SJSA1 (cell line): ENCODE results near the gene IRF9. TPM values are rescaled to one million over a fixed set of nuclear protein-coding genes. Genes with fewer than 3 reads are reported as not detected.
A peak's percentile ranks its signal among the peaks of the same experiment; 100 is the strongest.

Experiments used
- DNase-seq, 2 experiments: peaks; one replicate each; pipeline ENCODE4 v3.0.0-alpha.2; 2015 to 2020; ENCODE audit warnings: low spot score in 2 of 2, low read depth in 1 of 2
- H3K27ac ChIP-seq: fragments of 250-450 bp; sonication (Bioruptor Pico); 2 replicates; pipeline ENCODE4 v1.5.1; 2020; ENCODE audit warnings: mild to moderate bottlenecking, moderate library complexity
- H3K27me3 ChIP-seq: fragments of 250-450 bp; sonication (Bioruptor Pico); replicated peaks from 2 replicates; pipeline ENCODE4 v1.5.1; 2020; ENCODE audit warnings: mild to moderate bottlenecking, moderate library complexity
- H3K36me3 ChIP-seq: fragments of 250-450 bp; sonication (Bioruptor Pico); 2 replicates; pipeline ENCODE4 v1.5.1; 2020; ENCODE audit warnings: mild to moderate bottlenecking
- H3K4me1 ChIP-seq: fragments of 250-450 bp; sonication (Bioruptor Pico); replicated peaks from 2 replicates; pipeline ENCODE4 v1.6.1; 2021; ENCODE audit warnings: mild to moderate bottlenecking
- H3K4me3 ChIP-seq: fragments of 250-450 bp; sonication (Bioruptor Pico); 2 replicates; pipeline ENCODE4 v1.5.1; 2020; ENCODE audit warnings: mild to moderate bottlenecking
- H3K9me3 ChIP-seq: fragments of 250-450 bp; sonication (Bioruptor Pico); replicated peaks from 2 replicates; pipeline ENCODE4 v1.5.1; 2020; ENCODE audit warnings: mild to moderate bottlenecking
- total RNA-seq: library from RNA; depleted of rRNA; stranded (reverse); fragments of >200 nt; shearing (Covaris generic); gene quantifications from 2 replicates; pipeline ENCODE4 v1.2.3, GENCODE V29; 2014

IRF9 gene
- total RNA-seq, 1 experiment from 2014 or later: 24.3 TPM

DNA sequence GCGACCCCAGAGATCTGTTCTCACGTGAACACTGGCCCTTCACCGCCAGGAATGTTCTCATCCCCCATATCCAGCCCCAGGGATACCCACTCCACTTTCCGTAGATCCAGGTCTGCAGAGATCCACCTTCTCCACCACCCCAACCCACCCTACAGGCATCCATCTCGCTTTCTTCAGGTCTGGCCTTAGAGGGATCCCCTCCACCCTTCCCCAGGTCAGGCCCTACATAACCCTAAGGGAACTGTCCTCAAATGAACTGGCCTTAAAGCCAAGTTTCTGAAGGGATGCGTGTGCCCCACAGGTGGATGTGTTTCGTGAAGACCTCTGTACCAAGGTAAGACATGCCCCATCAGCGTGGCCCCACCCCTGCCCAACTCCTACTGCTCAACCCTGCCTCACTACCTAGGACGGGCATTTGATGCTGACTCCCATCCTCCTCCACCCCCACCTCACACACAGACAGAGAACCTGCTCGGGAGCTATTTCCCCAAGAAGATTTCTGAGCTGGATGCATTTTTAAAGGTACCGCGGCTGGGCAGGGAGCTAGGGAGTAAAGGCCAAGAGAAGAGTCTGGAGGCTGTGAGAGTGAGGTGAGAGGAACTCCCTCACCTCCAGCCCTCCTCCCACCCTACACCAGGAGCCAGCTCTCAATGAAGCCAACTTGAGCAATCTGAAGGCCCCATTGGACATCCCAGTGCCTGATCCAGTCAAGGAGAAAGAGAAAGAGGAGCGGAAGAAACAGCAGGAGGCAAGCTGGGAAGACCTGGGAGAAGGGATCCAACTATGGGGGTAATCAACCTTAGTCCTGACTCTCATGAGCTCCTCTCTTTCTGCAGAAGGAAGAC is 24.2 kb upstream of the IRF9 start:
- Histone ChIP-seq H3K4me3 (peak overlapping the region; percentile 91), H3K27me3 (no peaks in the 10 kb centered on the region), H3K9me3 (no peaks in the 10 kb centered on the region; the same call in 1 of the 2 replicates), H3K27ac (no peak overlapping the region; the same call in 1 of the 2 replicates), H3K4me1 (peaks cover 16% of the 10 kb centered on the region), H3K36me3 (peaks cover 40% of the 10 kb centered on the region)
- no peak for DNase-seq

DNA sequence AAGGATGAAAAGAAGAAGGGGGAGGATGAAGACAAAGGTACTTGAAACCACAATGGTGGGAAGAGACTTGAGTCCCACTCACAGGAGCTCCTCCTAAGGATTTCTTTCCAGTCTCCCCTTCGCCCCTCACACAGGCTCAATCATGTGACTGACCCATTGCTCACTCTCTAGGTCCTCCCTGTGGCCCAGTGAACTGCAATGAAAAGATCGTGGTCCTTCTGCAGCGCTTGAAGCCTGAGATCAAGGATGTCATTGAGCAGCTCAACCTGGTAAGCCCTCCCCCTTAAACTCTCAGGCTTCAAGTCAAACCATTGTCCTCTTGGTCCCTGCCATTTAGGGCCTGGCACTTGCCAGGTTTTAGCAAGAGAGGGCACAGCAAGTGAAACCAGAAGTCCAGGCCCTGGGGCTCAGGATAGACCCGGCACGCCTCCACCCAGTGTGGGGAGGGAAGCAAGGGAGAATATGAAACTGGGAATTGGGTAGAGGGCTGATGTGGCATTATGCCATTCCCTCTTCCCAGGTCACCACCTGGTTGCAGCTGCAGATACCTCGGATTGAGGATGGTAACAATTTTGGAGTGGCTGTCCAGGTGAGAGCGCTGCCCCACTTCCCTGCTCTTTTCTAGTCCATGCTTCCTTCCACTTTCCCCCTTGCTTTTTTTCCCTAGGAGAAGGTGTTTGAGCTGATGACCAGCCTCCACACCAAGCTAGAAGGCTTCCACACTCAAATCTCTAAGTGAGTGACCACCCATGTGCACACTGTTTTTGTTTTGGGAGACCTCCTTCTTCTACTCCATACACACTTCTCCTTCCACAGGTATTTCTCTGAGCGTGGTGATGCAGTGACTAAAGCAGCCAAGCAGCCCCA is 23.3 kb upstream of the IRF9 start:
- no peak overlapping the region for H3K4me3 ChIP-seq
- H3K36me3 ChIP-seq: peaks cover 45% of the 10 kb centered on the region
- no peak for DNase-seq
- no peaks in the 10 kb centered on the region; the same call in 1 of the 2 replicates for H3K9me3 ChIP-seq
- no peak overlapping the region for H3K27ac ChIP-seq
- peaks cover 20% of the 10 kb centered on the region for H3K4me1 ChIP-seq
- H3K27me3 ChIP-seq: no peaks in the 10 kb centered on the region

GRCh38 chr14:24138396-24139271 is 22.4 kb upstream of the IRF9 start:
- Histone ChIP-seq H3K27me3 (no peaks in the 10 kb centered on the region), H3K4me1 (peaks cover 21% of the 10 kb centered on the region), H3K9me3 (no peaks in the 10 kb centered on the region; the same call in 1 of the 2 replicates), H3K27ac (no peak overlapping the region), H3K4me3 (no peak overlapping the region), H3K36me3 (peaks cover 54% of the 10 kb centered on the region)
- no peak for DNase-seq

DNA sequence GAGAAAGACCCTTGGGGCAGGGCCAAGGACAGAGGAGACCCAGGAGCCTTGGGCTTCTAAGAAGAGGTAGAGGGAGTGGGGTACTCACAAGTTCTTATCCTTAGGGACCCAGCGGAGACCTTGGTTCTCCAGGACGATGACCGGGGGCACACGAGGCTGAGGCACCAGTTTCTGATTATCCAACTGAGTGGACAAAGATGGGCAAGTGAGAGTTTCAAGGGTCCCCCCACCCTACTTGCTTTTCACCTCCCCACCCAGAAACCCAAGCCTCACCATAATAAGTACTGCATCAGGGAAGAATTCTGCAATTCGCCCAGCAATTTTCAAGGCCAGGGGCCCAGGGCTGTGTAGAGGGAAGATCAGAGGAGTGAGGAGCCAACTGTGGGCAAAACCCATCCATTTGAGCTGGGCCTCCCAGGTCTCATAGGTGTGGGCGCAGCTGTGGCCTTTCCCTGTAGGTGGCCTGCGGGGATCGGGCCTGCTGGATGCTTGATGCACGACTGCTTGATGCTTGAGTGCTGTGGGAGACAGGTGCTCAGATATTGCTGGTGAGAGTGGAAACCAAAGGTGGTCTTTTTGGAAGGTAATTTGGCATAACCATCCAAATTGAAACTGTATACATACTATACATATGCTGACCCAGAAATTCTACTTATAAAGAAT is 21.7 kb upstream of the IRF9 start:
- H3K4me1 ChIP-seq: peaks cover 24% of the 10 kb centered on the region
- H3K4me3 ChIP-seq: no peak overlapping the region
- H3K27ac ChIP-seq: no peak overlapping the region
- H3K36me3 ChIP-seq: peaks cover 62% of the 10 kb centered on the region
- no peaks in the 10 kb centered on the region for H3K27me3 ChIP-seq
- no peak for DNase-seq
- H3K9me3 ChIP-seq: no peaks in the 10 kb centered on the region; the same call in 1 of the 2 replicates

- peak within 1 kb of the TSS; percentile 50 for H3K27ac ChIP-seq
- H3K36me3 ChIP-seq: peaks cover 68% of the 10 kb centered on the region
- H3K9me3 ChIP-seq: no peaks in the 10 kb centered on the region
- peaks cover 29% of the 10 kb centered on the region for H3K4me1 ChIP-seq
- H3K4me3 ChIP-seq: peak within 1 kb of the TSS; percentile 68
- no peaks in the 10 kb centered on the region for H3K27me3 ChIP-seq
- peak; percentile 94 to 99 for DNase-seq
Observed at GRCh38 chr14:24141097-24141880, 19.8 kb upstream of the IRF9 start, which contains the start of gene EMC9. Gene EMC9 (minus strand): TSS chr14:24141591. CDS start chr14:24141304, 287 bp downstream.

GRCh38 chr14:24143511-24143910 is 17.6 kb upstream of the IRF9 start:
- no peaks in the 10 kb centered on the region for H3K27me3 ChIP-seq
- DNase-seq: no peak
- H3K27ac ChIP-seq: no peak overlapping the region
- H3K36me3 ChIP-seq: peaks cover 58% of the 10 kb centered on the region
- no peaks in the 10 kb centered on the region for H3K9me3 ChIP-seq
- no peak overlapping the region for H3K4me3 ChIP-seq
- peaks cover 28% of the 10 kb centered on the region for H3K4me1 ChIP-seq

- Histone ChIP-seq H3K27ac (no peak overlapping the region), H3K36me3 (peaks cover 58% of the 10 kb centered on the region), H3K4me1 (peaks cover 30% of the 10 kb centered on the region), H3K27me3 (no peaks in the 10 kb centered on the region), H3K4me3 (no peak overlapping the region), H3K9me3 (no peaks in the 10 kb centered on the region)
- no peak for DNase-seq
Observed at GRCh38 chr14:24144451-24144850, 16.6 kb upstream of the IRF9 start.

- Histone ChIP-seq H3K4me3 (peak overlapping the region; percentile 86), H3K9me3 (no peaks in the 10 kb centered on the region), H3K4me1 (peaks cover 30% of the 10 kb centered on the region), H3K27me3 (no peaks in the 10 kb centered on the region), H3K27ac (no peak overlapping the region), H3K36me3 (peaks cover 62% of the 10 kb centered on the region)
- DNase-seq: no peak
Observed at GRCh38 chr14:24145219-24145618, 15.8 kb upstream of the IRF9 start.

GRCh38 chr14:24145690-24146452 is 15.2 kb upstream of the IRF9 start:
- H3K9me3 ChIP-seq: no peaks in the 10 kb centered on the region
- H3K27me3 ChIP-seq: no peaks in the 10 kb centered on the region
- peaks cover 30% of the 10 kb centered on the region for H3K4me1 ChIP-seq
- peak overlapping the region; percentile 44 for H3K27ac ChIP-seq
- peak; percentile 56 to 78 for DNase-seq
- peaks cover 69% of the 10 kb centered on the region for H3K36me3 ChIP-seq
- peak overlapping the region; percentile 86 for H3K4me3 ChIP-seq

- peak within 1 kb of the TSS; percentile 53 for H3K27ac ChIP-seq
- no peaks in the 10 kb centered on the region for H3K27me3 ChIP-seq
- H3K36me3 ChIP-seq: peaks cover 75% of the 10 kb centered on the region
- peak within 1 kb of the TSS; percentile 86 for H3K4me3 ChIP-seq
- no peaks in the 10 kb centered on the region for H3K9me3 ChIP-seq
- H3K4me1 ChIP-seq: peaks cover 30% of the 10 kb centered on the region
- peak; percentile 93 to 98 for DNase-seq
Observed at GRCh38 chr14:24146453-24146977, 14.6 kb upstream of the IRF9 start, which contains the start of gene PSME2. Gene PSME2 (minus strand): TSS chr14:24146610. CDS start chr14:24146581, 29 bp downstream.

- Histone ChIP-seq H3K36me3 (peaks cover 77% of the 10 kb centered on the region), H3K9me3 (no peaks in the 10 kb centered on the region), H3K4me3 (peak within 1 kb of the TSS; percentile 86), H3K4me1 (peaks cover 25% of the 10 kb centered on the region), H3K27ac (peak within 1 kb of the TSS; percentile 53), H3K27me3 (no peaks in the 10 kb centered on the region)
- peak; percentile 96 to 98 for DNase-seq
Observed at GRCh38 chr14:24146978-24147760, 13.9 kb upstream of the IRF9 start, which contains the start of gene RNF31. Gene RNF31 (plus strand): TSS chr14:24147498. CDS start chr14:24147699, 201 bp downstream.
